RWPE2 (cell line): Measurements from ENCODE around the gene NPR2.

ENCODE experiments used
- ATAC-seq: fragments of 200-7000 bp; cut with Tn5 transposase; 3 replicates; pipeline ENCODE4 v1.9.1; 2021; ENCODE audit warnings: low read depth
- DNase-seq: peaks from one replicate; pipeline ENCODE4 v3.0.0-alpha.2; 2020; ENCODE audit warnings: low spot score
- H3K27ac ChIP-seq: fragments of 450-650 bp; 2 replicates; pipeline ENCODE4 v1.5.1; 2017; ENCODE audit warnings: mild to moderate bottlenecking; ENCODE audit not compliant: poor library complexity, severe bottlenecking
- H3K27me3 ChIP-seq: fragments of 250-450 bp; sonication (Bioruptor Pico); 2 replicates; pipeline ENCODE4 v1.5.1; 2021; ENCODE audit warnings: mild to moderate bottlenecking, moderate library complexity; ENCODE audit not compliant: insufficient read depth, poor library complexity, severe bottlenecking
- H3K36me3 ChIP-seq: fragments of 250-450 bp; sonication (Bioruptor Pico); 2 replicates; pipeline ENCODE4 v1.5.1; 2020; ENCODE audit warnings: low read depth, mild to moderate bottlenecking, moderate library complexity
- H3K4me1 ChIP-seq: fragments of 250-450 bp; sonication (Bioruptor Pico); 2 replicates; pipeline ENCODE4 v1.5.1; 2021; ENCODE audit warnings: mild to moderate bottlenecking, moderate library complexity; ENCODE audit not compliant: insufficient read depth, poor library complexity, severe bottlenecking
- H3K4me3 ChIP-seq: fragments of 250-450 bp; sonication (Bioruptor Pico); 2 replicates; pipeline ENCODE4 v1.5.1; 2021; ENCODE audit warnings: mild to moderate bottlenecking, moderate library complexity; ENCODE audit not compliant: severe bottlenecking
- H3K9me3 ChIP-seq: fragments of 250-450 bp; sonication (Bioruptor Pico); 2 replicates; pipeline ENCODE4 v1.5.1; 2021; ENCODE audit warnings: mild to moderate bottlenecking, moderate library complexity; ENCODE audit not compliant: severe bottlenecking
- CTCF ChIP-seq: fragments of 450-650 bp; IDR thresholded peaks from one replicate; pipeline ENCODE4 v1.5.1; 2017; ENCODE audit warnings: mild to moderate bottlenecking, moderate library complexity; ENCODE audit not compliant: poor library complexity, severe bottlenecking

The NPR2 gene

GRCh38 chr9:35795695-35796094, 4.3 kb downstream of the NPR2 start:
- peaks cover 12% of the 10 kb centered on the region for H3K4me1 ChIP-seq
- no peak overlapping the region for H3K4me3 ChIP-seq
- ATAC-seq (peak; percentile 71), DNase-seq (no peak)
- H3K36me3 ChIP-seq, result no peaks in the 10 kb centered on the region
- peak overlapping the region; percentile 29 for H3K27ac ChIP-seq
- TF ChIP-seq CTCF, result no peak
- no peaks in the 10 kb centered on the region for H3K27me3 ChIP-seq
- no peaks in the 10 kb centered on the region for H3K9me3 ChIP-seq

GRCh38 chr9:35797311-35798109, 6.1 kb downstream of the NPR2 start:
- Histone ChIP-seq H3K4me3 (no peak overlapping the region), H3K4me1 (peaks cover 12% of the 10 kb centered on the region), H3K36me3 (no peaks in the 10 kb centered on the region), H3K27ac (peak overlapping the region; percentile 47), H3K9me3 (no peaks in the 10 kb centered on the region), H3K27me3 (no peaks in the 10 kb centered on the region)
- no peak for TF ChIP-seq CTCF
- ATAC-seq, result no peak
- DNase-seq, result no peak

GRCh38 chr9:35798658-35799374, 7.4 kb downstream of the NPR2 start:
- no peak overlapping the region for H3K4me3 ChIP-seq
- no peaks in the 10 kb centered on the region for H3K27me3 ChIP-seq
- no peaks in the 10 kb centered on the region for H3K9me3 ChIP-seq
- DNase-seq (peak; percentile 6), ATAC-seq (peak; percentile 83)
- no peak for TF ChIP-seq CTCF
- H3K4me1 ChIP-seq, result peaks cover 12% of the 10 kb centered on the region
- peak overlapping the region; percentile 47 for H3K27ac ChIP-seq
- no peaks in the 10 kb centered on the region for H3K36me3 ChIP-seq

- H3K27ac ChIP-seq, result no peak overlapping the region
- H3K4me1 ChIP-seq, result peaks cover 11% of the 10 kb centered on the region
- H3K9me3 ChIP-seq, result no peaks in the 10 kb centered on the region
- no peak overlapping the region for H3K4me3 ChIP-seq
- H3K27me3 ChIP-seq, result no peaks in the 10 kb centered on the region
- no peaks in the 10 kb centered on the region for H3K36me3 ChIP-seq
- TF ChIP-seq CTCF, result no peak
- no peak for DNase-seq
- ATAC-seq, result no peak
Observed at GRCh38 chr9:35800530-35800929, 9.1 kb downstream of the NPR2 start.
